ENCODE results near the gene EXOC7.

Gene EXOC7

GRCh38 chr17:76137001-76137350 lies 33.4 kb upstream of the EXOC7 start:
- DNase-seq (ENCODE audit: low read depth), result no peak
- no peak overlapping the region for H3K9ac ChIP-seq (ENCODE audit: low read length)
- H3K4me3 ChIP-seq (ENCODE audit: low read length), result no peak overlapping the region
- H3K36me3 ChIP-seq (ENCODE audit: control insufficient read depth, insufficient read depth, low read length, severe bottlenecking), result no peaks in the 10 kb centered on the region
- H3K9me3 ChIP-seq (ENCODE audit: control insufficient read depth, low read length), result no peaks in the 10 kb centered on the region
- H3K27me3 ChIP-seq (replicated peaks; ENCODE audit: control insufficient read depth, insufficient read depth, low read length), result peaks cover 72% of the 10 kb centered on the region
- peaks cover 14% of the 10 kb centered on the region for H3K4me1 ChIP-seq (ENCODE audit: control insufficient read depth, insufficient read depth, low read length)

DNA sequence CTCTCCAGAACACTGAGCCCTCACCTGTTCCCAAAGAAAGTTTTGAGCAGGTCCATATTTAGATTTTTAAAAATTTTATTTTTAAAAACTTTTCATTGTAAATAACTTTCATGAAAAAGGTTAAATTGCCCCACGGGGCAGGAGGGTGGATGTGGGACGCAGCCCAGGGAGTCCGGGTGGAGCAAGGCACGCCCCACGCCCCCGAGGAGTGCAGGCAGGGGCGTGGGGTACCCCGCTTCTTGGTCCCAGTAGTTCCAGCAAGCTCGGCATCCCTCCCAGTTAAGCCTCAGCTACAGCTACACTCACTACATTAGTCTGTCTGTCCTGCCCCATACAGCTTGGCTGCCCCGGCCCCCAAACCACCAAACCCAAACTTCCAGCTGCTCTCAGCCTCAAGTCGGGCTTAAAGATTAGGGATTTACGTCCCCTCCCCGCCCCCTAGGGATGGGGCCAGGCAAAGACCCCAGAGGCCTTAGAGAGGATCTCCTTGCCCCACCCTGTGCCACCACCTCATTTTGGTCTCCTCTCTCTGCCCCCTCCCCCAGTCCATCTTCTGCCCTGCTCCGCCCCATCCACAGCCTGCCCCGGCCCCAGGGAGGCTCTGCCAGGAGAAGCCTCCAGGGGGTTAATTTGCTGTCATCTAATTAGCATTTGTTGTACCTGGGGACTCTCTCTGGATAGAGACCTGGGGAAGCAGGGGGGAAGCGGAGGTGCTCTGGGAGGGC lies 32.9 kb upstream of the EXOC7 start:
- no peak for DNase-seq (ENCODE audit: low read depth)
- peaks cover 8% of the 10 kb centered on the region for H3K4me1 ChIP-seq (ENCODE audit: control insufficient read depth, insufficient read depth, low read length)
- H3K9me3 ChIP-seq (ENCODE audit: control insufficient read depth, low read length), result no peaks in the 10 kb centered on the region
- H3K4me3 ChIP-seq (ENCODE audit: low read length), result no peak overlapping the region
- peaks cover 78% of the 10 kb centered on the region for H3K27me3 ChIP-seq (replicated peaks; ENCODE audit: control insufficient read depth, insufficient read depth, low read length)
- no peaks in the 10 kb centered on the region for H3K36me3 ChIP-seq (ENCODE audit: control insufficient read depth, insufficient read depth, low read length, severe bottlenecking)
- H3K9ac ChIP-seq (ENCODE audit: low read length), result no peak overlapping the region

DNA sequence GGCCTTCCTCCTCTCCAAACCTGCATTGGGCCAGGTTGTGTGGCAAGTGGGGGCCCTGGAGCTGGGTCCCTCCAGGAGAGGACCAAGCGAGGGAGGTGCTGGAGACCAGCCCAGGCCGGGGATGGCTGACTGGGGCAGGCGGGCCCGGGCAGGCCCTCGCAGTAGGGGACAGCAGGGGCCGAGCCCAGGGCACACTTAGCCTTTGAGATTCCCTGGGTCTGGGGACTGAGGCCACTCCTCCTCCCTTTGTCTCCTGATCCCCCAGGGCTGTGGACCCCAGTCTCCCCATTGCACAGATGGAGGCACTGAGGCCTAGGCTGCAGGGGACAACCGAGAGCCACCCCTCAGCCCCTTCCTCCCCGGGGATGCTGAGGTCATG lies 32.2 kb upstream of the EXOC7 start:
- H3K36me3 ChIP-seq (ENCODE audit: control insufficient read depth, insufficient read depth, low read length, severe bottlenecking), result no peaks in the 10 kb centered on the region
- H3K4me3 ChIP-seq (ENCODE audit: low read length), result no peak overlapping the region
- peaks cover 83% of the 10 kb centered on the region for H3K27me3 ChIP-seq (replicated peaks; ENCODE audit: control insufficient read depth, insufficient read depth, low read length)
- no peaks in the 10 kb centered on the region for H3K9me3 ChIP-seq (ENCODE audit: control insufficient read depth, low read length)
- H3K4me1 ChIP-seq (ENCODE audit: control insufficient read depth, insufficient read depth, low read length), result peaks cover 5% of the 10 kb centered on the region
- no peak for DNase-seq (ENCODE audit: low read depth)
- H3K9ac ChIP-seq (ENCODE audit: low read length), result no peak overlapping the region

DNA sequence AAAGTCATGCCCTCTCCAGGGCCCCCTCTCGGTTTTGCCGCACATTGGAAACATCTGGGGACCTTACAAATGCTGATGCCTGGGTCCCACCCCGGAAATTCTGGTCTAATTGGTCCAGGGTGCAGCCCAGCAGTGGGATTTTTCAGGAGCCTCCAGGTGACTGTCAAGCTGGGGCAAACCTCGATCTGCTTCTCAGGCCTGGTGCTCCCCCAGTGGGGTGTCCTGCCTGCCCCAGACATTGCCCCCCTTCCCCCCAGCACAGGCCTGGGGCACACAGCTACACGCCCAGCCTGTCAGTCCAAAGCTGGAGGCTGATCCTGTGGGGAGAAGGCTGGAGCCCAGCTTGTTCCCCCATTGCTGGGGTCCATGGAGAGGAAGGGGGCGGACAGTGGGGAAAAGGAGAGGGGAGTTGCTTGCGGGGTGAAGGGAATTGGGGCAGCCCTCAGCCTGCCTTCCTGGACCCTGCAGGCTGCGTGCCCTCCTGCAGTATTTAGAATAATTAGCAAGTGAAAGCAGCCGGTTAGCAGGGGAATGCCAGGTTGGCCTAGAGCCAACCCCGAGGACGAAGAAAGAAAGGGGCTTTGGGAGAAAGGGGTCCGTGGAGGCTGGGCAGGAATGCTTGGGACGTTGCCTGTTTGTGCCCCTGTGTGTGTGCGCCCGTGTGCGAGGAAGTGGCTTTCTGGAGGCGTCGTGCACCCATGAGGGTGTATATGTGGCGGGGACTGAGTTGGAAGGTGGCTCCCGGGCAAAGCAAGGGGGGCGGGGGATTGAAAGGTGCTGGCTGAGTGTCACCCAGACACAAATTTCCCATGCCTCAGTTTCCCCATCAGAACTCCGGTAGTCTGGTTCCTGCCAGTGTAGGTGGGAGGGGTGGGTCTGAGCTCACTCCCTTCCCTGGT lies 31.6 kb upstream of the EXOC7 start:
- H3K36me3 ChIP-seq (ENCODE audit: control insufficient read depth, insufficient read depth, low read length, severe bottlenecking), result no peaks in the 10 kb centered on the region
- DNase-seq (ENCODE audit: low read depth), result no peak
- no peaks in the 10 kb centered on the region for H3K9me3 ChIP-seq (ENCODE audit: control insufficient read depth, low read length)
- H3K27me3 ChIP-seq (replicated peaks; ENCODE audit: control insufficient read depth, insufficient read depth, low read length), result peaks cover 84% of the 10 kb centered on the region
- H3K9ac ChIP-seq (ENCODE audit: low read length), result no peak overlapping the region
- peaks cover 5% of the 10 kb centered on the region for H3K4me1 ChIP-seq (ENCODE audit: control insufficient read depth, insufficient read depth, low read length)
- no peak overlapping the region for H3K4me3 ChIP-seq (ENCODE audit: low read length)

DNA sequence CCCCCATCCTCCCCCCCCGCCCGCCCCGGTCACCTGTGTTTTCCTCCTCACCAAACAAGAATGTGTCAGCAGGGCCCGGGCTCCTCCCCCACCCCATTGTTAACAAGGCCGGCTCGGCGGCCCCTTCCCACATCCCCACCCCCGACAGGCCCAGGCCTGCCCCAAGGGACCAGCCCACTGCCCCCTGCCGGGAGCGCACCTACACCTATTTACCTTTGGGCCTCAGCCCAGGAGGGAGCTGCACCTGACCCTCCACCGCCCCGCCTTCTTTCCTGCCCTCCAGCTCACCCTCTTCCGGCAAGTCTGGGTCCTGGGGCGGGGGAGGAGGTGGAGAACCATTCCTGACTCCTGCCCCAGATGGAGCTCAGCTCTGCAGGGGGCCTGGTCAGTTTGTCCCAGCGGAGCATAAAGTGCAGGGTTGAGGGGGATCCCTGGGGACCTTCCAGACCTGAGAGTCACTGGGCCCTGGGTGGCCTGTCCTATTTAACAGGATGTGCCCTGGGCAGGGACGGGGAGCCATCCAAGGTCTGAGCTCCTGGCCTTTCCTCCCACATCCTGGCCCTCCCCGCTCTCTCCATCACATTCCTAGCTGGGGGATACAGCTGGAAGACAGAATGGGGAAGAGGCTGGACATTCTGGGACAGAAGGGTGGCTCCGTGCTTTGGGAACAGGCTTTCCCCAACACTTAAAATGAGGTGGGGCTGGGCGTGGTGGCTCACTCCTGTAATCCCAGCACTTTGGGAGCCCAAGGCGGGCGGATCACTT lies 29.2 kb upstream of the EXOC7 start:
- DNase-seq (ENCODE audit: low read depth), result no peak
- H3K4me3 ChIP-seq (ENCODE audit: low read length), result no peak overlapping the region
- no peaks in the 10 kb centered on the region for H3K9me3 ChIP-seq (ENCODE audit: control insufficient read depth, low read length)
- no peak overlapping the region for H3K9ac ChIP-seq (ENCODE audit: low read length)
- H3K4me1 ChIP-seq (ENCODE audit: control insufficient read depth, insufficient read depth, low read length), result peaks cover 2% of the 10 kb centered on the region
- H3K36me3 ChIP-seq (ENCODE audit: control insufficient read depth, insufficient read depth, low read length, severe bottlenecking), result no peaks in the 10 kb centered on the region
- H3K27me3 ChIP-seq (replicated peaks; ENCODE audit: control insufficient read depth, insufficient read depth, low read length), result peaks cover 65% of the 10 kb centered on the region

GRCh38 chr17:76131692-76132573 lies 28.3 kb upstream of the EXOC7 start:
- H3K4me3 ChIP-seq (ENCODE audit: low read length), result no peak overlapping the region
- H3K9ac ChIP-seq (ENCODE audit: low read length), result no peak overlapping the region
- H3K27me3 ChIP-seq (replicated peaks; ENCODE audit: control insufficient read depth, insufficient read depth, low read length), result peaks cover 58% of the 10 kb centered on the region
- no peaks in the 10 kb centered on the region for H3K9me3 ChIP-seq (ENCODE audit: control insufficient read depth, low read length)
- H3K4me1 ChIP-seq (ENCODE audit: control insufficient read depth, insufficient read depth, low read length), result peaks cover 2% of the 10 kb centered on the region
- DNase-seq (ENCODE audit: low read depth), result no peak
- no peaks in the 10 kb centered on the region for H3K36me3 ChIP-seq (ENCODE audit: control insufficient read depth, insufficient read depth, low read length, severe bottlenecking)

GRCh38 chr17:76131051-76131691 lies 27.6 kb upstream of the EXOC7 start:
- no peak overlapping the region for H3K9ac ChIP-seq (ENCODE audit: low read length)
- H3K4me3 ChIP-seq (ENCODE audit: low read length), result no peak overlapping the region
- H3K36me3 ChIP-seq (ENCODE audit: control insufficient read depth, insufficient read depth, low read length, severe bottlenecking), result no peaks in the 10 kb centered on the region
- no peak for DNase-seq (ENCODE audit: low read depth)
- peaks cover 2% of the 10 kb centered on the region for H3K4me1 ChIP-seq (ENCODE audit: control insufficient read depth, insufficient read depth, low read length)
- no peaks in the 10 kb centered on the region for H3K9me3 ChIP-seq (ENCODE audit: control insufficient read depth, low read length)
- peaks cover 52% of the 10 kb centered on the region for H3K27me3 ChIP-seq (replicated peaks; ENCODE audit: control insufficient read depth, insufficient read depth, low read length)

DNA sequence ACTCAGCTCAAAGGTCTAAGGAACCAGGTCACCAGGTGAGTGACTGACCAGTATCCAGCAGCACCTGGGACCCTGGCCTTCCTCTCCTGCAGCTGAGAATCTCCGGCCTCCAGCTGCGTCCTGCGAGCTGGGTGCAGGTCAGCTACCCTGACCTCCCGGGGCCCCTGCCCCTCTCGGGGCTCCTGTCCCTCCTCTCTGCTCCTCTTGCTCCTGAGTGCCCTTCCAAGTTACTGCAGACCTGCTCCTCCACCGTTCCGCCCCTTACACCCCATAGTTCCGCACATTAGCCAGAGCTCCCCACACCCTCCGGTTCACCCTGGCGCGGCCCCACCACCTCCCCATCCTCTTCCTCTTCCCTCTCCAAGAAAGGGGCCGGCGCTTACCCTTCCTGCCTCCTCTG lies 26.9 kb upstream of the EXOC7 start:
- peaks cover 2% of the 10 kb centered on the region for H3K4me1 ChIP-seq (ENCODE audit: control insufficient read depth, insufficient read depth, low read length)
- H3K4me3 ChIP-seq (ENCODE audit: low read length), result no peak overlapping the region
- H3K9me3 ChIP-seq (ENCODE audit: control insufficient read depth, low read length), result no peaks in the 10 kb centered on the region
- no peak for DNase-seq (ENCODE audit: low read depth)
- H3K27me3 ChIP-seq (replicated peaks; ENCODE audit: control insufficient read depth, insufficient read depth, low read length), result peaks cover 47% of the 10 kb centered on the region
- H3K9ac ChIP-seq (ENCODE audit: low read length), result no peak overlapping the region
- H3K36me3 ChIP-seq (ENCODE audit: control insufficient read depth, insufficient read depth, low read length, severe bottlenecking), result no peaks in the 10 kb centered on the region

GRCh38 chr17:76125922-76126321 lies 22.3 kb upstream of the EXOC7 start:
- H3K9me3 ChIP-seq (ENCODE audit: control insufficient read depth, low read length), result no peaks in the 10 kb centered on the region
- H3K27me3 ChIP-seq (replicated peaks; ENCODE audit: control insufficient read depth, insufficient read depth, low read length), result peaks cover 15% of the 10 kb centered on the region
- no peak for DNase-seq (ENCODE audit: low read depth)
- no peaks in the 10 kb centered on the region for H3K36me3 ChIP-seq (ENCODE audit: control insufficient read depth, insufficient read depth, low read length, severe bottlenecking)
- no peak overlapping the region for H3K4me3 ChIP-seq (ENCODE audit: low read length)
- H3K4me1 ChIP-seq (ENCODE audit: control insufficient read depth, insufficient read depth, low read length), result no peaks in the 10 kb centered on the region
- H3K9ac ChIP-seq (ENCODE audit: low read length), result no peak overlapping the region

GRCh38 chr17:76125391-76125675 lies 21.7 kb upstream of the EXOC7 start:
- H3K9ac ChIP-seq (ENCODE audit: low read length), result no peak overlapping the region
- H3K4me1 ChIP-seq (ENCODE audit: control insufficient read depth, insufficient read depth, low read length), result no peaks in the 10 kb centered on the region
- H3K9me3 ChIP-seq (ENCODE audit: control insufficient read depth, low read length), result no peaks in the 10 kb centered on the region
- DNase-seq (ENCODE audit: low read depth), result no peak
- H3K36me3 ChIP-seq (ENCODE audit: control insufficient read depth, insufficient read depth, low read length, severe bottlenecking), result no peaks in the 10 kb centered on the region
- no peak overlapping the region for H3K4me3 ChIP-seq (ENCODE audit: low read length)
- H3K27me3 ChIP-seq (replicated peaks; ENCODE audit: control insufficient read depth, insufficient read depth, low read length), result peaks cover 13% of the 10 kb centered on the region

Measured in adipocyte (in vitro differentiated cells).